HEK293 (cell line): ENCODE measurements around the gene IL12B.
"Not testable (repeated sequence)": the region's sequence is repeated elsewhere in the genome, so short reads cannot be mapped to it uniquely, and the experiment has no call there.

ENCODE experiments used
- CTCF ChIA-PET: fragments of 350-600 bp; formaldehyde crosslinking; extraction: SDS; loops from one replicate; lab custom pipeline; 2021; ENCODE audit warnings: antibody characterized with exemption; lab: Yijun Ruan, JAX
- POLR2A ChIA-PET: fragments of 300-600 bp; formaldehyde crosslinking; extraction: SDS; loops from one replicate; lab custom pipeline; 2020; ENCODE audit warnings: antibody characterized with exemption, inconsistent platforms; lab: Yijun Ruan, JAX
- H3K27ac ChIP-seq: fragments of 200-500 bp; sonication (Bioruptor generic); 2 replicates; pipeline ENCODE4 v1.5.1; 2014; ENCODE audit warnings: low read depth, low read length, control low read depth, inconsistent platforms; ENCODE audit errors: extremely low read depth
- H3K36me3 ChIP-seq, 2 experiments: fragments of 200-500 bp in 1 of 2; sonication (Bioruptor generic) in 1 of 2; 1 replicate in 1 of 2; 2 replicates in 1 of 2; pipeline ENCODE4 v1.5.1; 2014 to 2017; ENCODE audit warnings: inconsistent platforms in 2 of 2, low read length in 2 of 2; ENCODE audit not compliant: control insufficient read depth in 2 of 2, insufficient read depth in 1 of 2
- H3K4me1 ChIP-seq: fragments of 200-500 bp; sonication (Bioruptor generic); 2 replicates; pipeline ENCODE4 v1.5.1; 2014; ENCODE audit warnings: mild to moderate bottlenecking, low read length, inconsistent platforms; ENCODE audit not compliant: control insufficient read depth, insufficient read depth
- H3K4me3 ChIP-seq: 2 replicates; pipeline ENCODE4 v1.5.1; 2011; ENCODE audit warnings: low read depth, mild to moderate bottlenecking, control low read depth, low read length, moderate library complexity
- H3K9me3 ChIP-seq: fragments of 200-500 bp; sonication (Bioruptor generic); 2 replicates; pipeline ENCODE4 v1.5.1; 2014; ENCODE audit warnings: low read depth, low read length, inconsistent platforms; ENCODE audit not compliant: control insufficient read depth, insufficient read depth
- FEZF1 ChIP-seq: fragments of 450-650 bp; formaldehyde crosslinking; IDR thresholded peaks from 2 replicates; pipeline ENCODE4 v1.5.1; 2016; ENCODE audit warnings: missing biosample characterization, missing genetic modification characterization
- KLF9 ChIP-seq: fragments of 450-650 bp; formaldehyde crosslinking; IDR thresholded peaks from 2 replicates; pipeline ENCODE4 v1.5.1; 2016; ENCODE audit warnings: missing biosample characterization, missing genetic modification characterization, low read depth
- OVOL3 ChIP-seq: fragments of 450-650 bp; formaldehyde crosslinking; IDR thresholded peaks from 2 replicates; pipeline ENCODE4 v1.5.1; 2016; ENCODE audit warnings: missing biosample characterization, missing genetic modification characterization
- RBAK ChIP-seq: fragments of 450-650 bp; formaldehyde crosslinking; IDR thresholded peaks from 2 replicates; pipeline ENCODE4 v1.5.1; 2016; ENCODE audit warnings: missing biosample characterization, missing genetic modification characterization
- ZNF114 ChIP-seq: fragments of 450-650 bp; formaldehyde crosslinking; IDR thresholded peaks from 2 replicates; pipeline ENCODE4 v1.5.0; 2017; ENCODE audit warnings: missing biosample characterization, missing genetic modification characterization
- ZNF132 ChIP-seq: fragments of 450-650 bp; formaldehyde crosslinking; IDR thresholded peaks from 2 replicates; pipeline ENCODE4 v1.5.1; 2017; ENCODE audit warnings: missing biosample characterization, missing genetic modification characterization, borderline replicate concordance
- ZNF16 ChIP-seq: fragments of 450-650 bp; formaldehyde crosslinking; IDR thresholded peaks from 2 replicates; pipeline ENCODE4 v1.5.1; 2016; ENCODE audit warnings: low read depth, missing biosample characterization, missing genetic modification characterization
- ZNF274 ChIP-seq, 2 experiments: fragments of 200-500 bp in 1 of 2; fragments of 450-650 bp in 1 of 2; sonication (Bioruptor generic) in 1 of 2; formaldehyde crosslinking in 1 of 2; IDR thresholded peaks; 2 replicates each; pipeline versions ENCODE4 v1.5.1 to v1.6.1; 2014 to 2016; ENCODE audit warnings: borderline replicate concordance in 1 of 2, inconsistent platforms in 1 of 2, low read length in 1 of 2, missing biosample characterization in 1 of 2, missing genetic modification characterization in 1 of 2
- ZNF350 ChIP-seq: fragments of 450-650 bp; formaldehyde crosslinking; IDR thresholded peaks from 2 replicates; pipeline ENCODE4 v1.5.0; 2017; ENCODE audit warnings: missing biosample characterization, mild to moderate bottlenecking, missing genetic modification characterization
- ZNF473 ChIP-seq: fragments of 450-650 bp; formaldehyde crosslinking; IDR thresholded peaks from 2 replicates; pipeline ENCODE4 v1.5.1; 2017; ENCODE audit warnings: missing biosample characterization, missing genetic modification characterization
- ZNF510 ChIP-seq: fragments of 450-650 bp; formaldehyde crosslinking; IDR thresholded peaks from 2 replicates; pipeline ENCODE4 v1.5.1; 2018; ENCODE audit warnings: mild to moderate bottlenecking, missing genetic modification characterization, missing biosample characterization; ENCODE audit not compliant: insufficient replicate concordance
- ZNF529 ChIP-seq: fragments of 450-650 bp; formaldehyde crosslinking; IDR thresholded peaks from 2 replicates; pipeline ENCODE4 v1.5.1; 2017; ENCODE audit warnings: missing genetic modification characterization, missing biosample characterization; ENCODE audit not compliant: insufficient replicate concordance
- ZNF555 ChIP-seq: fragments of 450-650 bp; formaldehyde crosslinking; conservative IDR thresholded peaks from 2 replicates; pipeline ENCODE4 v1.5.1; 2017; ENCODE audit warnings: missing biosample characterization, mild to moderate bottlenecking, missing genetic modification characterization, inconsistent platforms
- ZNF561 ChIP-seq: fragments of 450-650 bp; IDR thresholded peaks from 2 replicates; pipeline ENCODE4 v1.5.1; 2018; ENCODE audit warnings: missing biosample characterization, missing genetic modification characterization, borderline replicate concordance
- ZNF658 ChIP-seq: fragments of 450-650 bp; formaldehyde crosslinking; IDR thresholded peaks from 2 replicates; pipeline ENCODE4; 2016; ENCODE audit warnings: missing biosample characterization, missing genetic modification characterization
- ZNF664 ChIP-seq: fragments of 450-650 bp; formaldehyde crosslinking; IDR thresholded peaks from 2 replicates; pipeline ENCODE4 v1.5.1; 2016; ENCODE audit warnings: missing biosample characterization, missing genetic modification characterization
- ZNF791 ChIP-seq: fragments of 450-650 bp; formaldehyde crosslinking; IDR thresholded peaks from 2 replicates; pipeline ENCODE4 v1.5.1; 2016; ENCODE audit warnings: missing biosample characterization, missing genetic modification characterization
- ZNF843 ChIP-seq: fragments of 450-650 bp; formaldehyde crosslinking; IDR thresholded peaks from 2 replicates; pipeline ENCODE4 v1.5.1; 2016; ENCODE audit warnings: missing biosample characterization, missing genetic modification characterization
- TF ChIP-seq, protein P1 (sequence below): fragments of 450-650 bp; formaldehyde crosslinking; IDR thresholded peaks from 2 replicates; pipeline ENCODE4 v1.5.1; 2016; ENCODE audit warnings: missing biosample characterization, missing genetic modification characterization, borderline replicate concordance
- TF ChIP-seq, protein P2 (sequence below): fragments of 450-650 bp; formaldehyde crosslinking; IDR thresholded peaks from 2 replicates; pipeline ENCODE4 v1.5.1; 2017; ENCODE audit warnings: missing biosample characterization, missing genetic modification characterization
- TF ChIP-seq, protein P3 (sequence below): fragments of 450-650 bp; formaldehyde crosslinking; conservative IDR thresholded peaks from 2 replicates; pipeline ENCODE4 v1.5.1; 2016; ENCODE audit warnings: low read depth, missing biosample characterization, missing genetic modification characterization

Gene IL12B

DNA sequence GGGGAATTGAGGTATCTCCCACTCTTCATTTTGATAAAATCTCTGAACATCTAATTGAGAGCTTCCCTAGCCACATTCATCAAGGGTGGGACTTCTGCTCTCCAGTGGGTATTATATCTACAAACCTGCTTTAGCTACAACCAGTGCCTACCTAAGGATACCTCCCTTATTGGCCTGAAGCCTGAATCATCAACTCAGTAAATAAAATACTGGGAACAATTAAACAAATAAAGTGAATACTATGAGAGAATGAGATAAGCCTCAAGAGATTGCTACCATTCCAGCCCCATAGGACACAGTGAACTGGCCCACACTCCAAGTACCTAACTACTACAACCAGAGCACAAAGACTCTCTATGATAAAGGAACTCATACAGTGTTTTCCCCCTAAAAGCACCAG lies 47.4 kb upstream of the IL12B start (continued):
- TF ChIP-seq ZNF274 (IDR thresholded peaks at IDR 0.05; ENCODE audit: low read length) (no peak), ZNF274 (tag by site-specific recombination; IDR thresholded peaks at IDR 0.05; ENCODE audit: borderline replicate concordance) (no peak), ZNF791 (tag by site-specific recombination) (no peak), ZNF473 (no peak), ZNF529 (no peak), ZNF664 (tag by site-specific recombination) (no peak), ZNF114 (tag by site-specific recombination) (no peak), ZNF132 (tag by site-specific recombination) (no peak)
- TF ChIP-seq, protein P1, sequence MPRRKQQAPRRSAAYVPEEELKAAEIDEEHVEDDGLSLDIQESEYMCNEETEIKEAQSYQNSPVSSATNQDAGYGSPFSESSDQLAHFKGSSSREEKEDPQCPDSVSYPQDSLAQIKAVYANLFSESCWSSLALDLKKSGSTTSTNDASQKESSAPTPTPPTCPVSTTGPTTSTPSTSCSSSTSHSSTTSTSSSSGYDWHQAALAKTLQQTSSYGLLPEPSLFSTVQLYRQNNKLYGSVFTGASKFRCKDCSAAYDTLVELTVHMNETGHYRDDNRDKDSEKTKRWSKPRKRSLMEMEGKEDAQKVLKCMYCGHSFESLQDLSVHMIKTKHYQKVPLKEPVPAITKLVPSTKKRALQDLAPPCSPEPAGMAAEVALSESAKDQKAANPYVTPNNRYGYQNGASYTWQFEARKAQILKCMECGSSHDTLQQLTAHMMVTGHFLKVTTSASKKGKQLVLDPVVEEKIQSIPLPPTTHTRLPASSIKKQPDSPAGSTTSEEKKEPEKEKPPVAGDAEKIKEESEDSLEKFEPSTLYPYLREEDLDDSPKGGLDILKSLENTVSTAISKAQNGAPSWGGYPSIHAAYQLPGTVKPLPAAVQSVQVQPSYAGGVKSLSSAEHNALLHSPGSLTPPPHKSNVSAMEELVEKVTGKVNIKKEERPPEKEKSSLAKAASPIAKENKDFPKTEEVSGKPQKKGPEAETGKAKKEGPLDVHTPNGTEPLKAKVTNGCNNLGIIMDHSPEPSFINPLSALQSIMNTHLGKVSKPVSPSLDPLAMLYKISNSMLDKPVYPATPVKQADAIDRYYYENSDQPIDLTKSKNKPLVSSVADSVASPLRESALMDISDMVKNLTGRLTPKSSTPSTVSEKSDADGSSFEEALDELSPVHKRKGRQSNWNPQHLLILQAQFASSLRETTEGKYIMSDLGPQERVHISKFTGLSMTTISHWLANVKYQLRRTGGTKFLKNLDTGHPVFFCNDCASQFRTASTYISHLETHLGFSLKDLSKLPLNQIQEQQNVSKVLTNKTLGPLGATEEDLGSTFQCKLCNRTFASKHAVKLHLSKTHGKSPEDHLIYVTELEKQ (tag by site-specific recombination) = no peak
- TF ChIP-seq, protein P2, sequence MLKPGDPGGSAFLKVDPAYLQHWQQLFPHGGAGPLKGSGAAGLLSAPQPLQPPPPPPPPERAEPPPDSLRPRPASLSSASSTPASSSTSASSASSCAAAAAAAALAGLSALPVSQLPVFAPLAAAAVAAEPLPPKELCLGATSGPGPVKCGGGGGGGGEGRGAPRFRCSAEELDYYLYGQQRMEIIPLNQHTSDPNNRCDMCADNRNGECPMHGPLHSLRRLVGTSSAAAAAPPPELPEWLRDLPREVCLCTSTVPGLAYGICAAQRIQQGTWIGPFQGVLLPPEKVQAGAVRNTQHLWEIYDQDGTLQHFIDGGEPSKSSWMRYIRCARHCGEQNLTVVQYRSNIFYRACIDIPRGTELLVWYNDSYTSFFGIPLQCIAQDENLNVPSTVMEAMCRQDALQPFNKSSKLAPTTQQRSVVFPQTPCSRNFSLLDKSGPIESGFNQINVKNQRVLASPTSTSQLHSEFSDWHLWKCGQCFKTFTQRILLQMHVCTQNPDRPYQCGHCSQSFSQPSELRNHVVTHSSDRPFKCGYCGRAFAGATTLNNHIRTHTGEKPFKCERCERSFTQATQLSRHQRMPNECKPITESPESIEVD (tag by site-specific recombination) = no peak

DNA sequence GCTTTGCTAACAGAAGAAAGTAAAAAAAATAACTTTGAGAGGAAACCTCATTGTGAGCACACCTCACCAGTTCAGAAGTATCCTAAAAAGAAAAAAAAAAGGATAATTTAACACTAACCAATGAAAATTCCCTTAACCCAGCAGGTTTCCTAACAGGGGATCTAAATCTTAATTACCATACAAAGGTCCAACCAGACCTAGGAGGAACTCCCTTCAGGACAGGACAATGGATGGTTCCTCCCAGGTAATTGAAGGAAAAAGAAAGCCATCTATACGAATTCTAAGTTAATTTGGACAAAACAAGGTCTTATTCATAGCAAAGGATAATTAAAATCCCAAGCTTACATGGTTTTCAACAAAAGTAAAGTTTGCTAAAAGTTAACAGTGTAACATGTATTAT lies 37.6 kb upstream of the IL12B start:
- H3K9me3 ChIP-seq = not testable (repeated sequence)

DNA sequence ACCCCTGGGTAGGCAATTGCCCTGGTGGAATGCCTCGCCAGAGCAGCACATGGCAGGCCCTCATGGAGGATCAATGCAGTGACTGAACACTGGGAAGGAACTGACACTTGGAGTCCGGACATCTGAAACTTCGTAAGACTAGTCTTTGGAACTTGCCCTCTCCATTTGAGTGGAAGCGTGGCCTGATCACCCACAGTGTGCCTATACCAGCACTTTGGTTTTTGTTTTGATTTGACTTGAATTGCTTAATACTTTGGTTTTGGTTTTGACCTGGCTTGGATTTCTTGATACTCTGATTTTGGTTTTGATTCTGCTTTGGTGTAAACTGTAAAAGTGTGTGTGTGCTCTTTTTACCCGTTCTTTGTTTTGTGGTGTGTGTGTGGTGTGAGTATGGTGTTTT lies 36.5 kb upstream of the IL12B start:
- POLR2A ChIA-PET = not testable (repeated sequence)

More for the DNA sequence above, 37.6 kb upstream of the IL12B start:
- H3K27ac ChIP-seq, H3K4me1 ChIP-seq, CTCF ChIA-PET, H3K36me3 ChIP-seq, POLR2A ChIA-PET, H3K4me3 ChIP-seq: not testable (repeated sequence)

DNA sequence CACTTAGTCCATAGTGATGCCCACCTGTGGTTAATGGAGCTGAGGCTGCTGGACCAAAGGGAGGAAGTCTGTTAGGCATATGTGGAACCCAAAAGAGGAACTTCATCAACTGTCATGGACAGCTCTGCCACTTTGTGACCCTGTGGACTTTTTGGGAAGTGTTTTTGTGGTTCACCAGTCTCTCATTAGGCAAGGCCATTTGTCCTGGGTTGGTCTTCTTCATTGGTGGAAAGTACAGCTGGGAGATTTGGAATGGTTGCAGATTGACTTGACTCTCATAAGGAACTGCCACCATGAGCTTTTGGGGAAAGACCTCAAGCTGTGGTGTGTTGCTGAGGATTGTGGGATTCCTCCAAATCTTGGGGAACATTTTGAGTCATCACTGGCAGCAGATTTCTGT lies 31.9 kb upstream of the IL12B start:
- Histone ChIP-seq H3K4me1 (no peaks in the 10 kb centered on the region; the same call in 1 of the 2 replicates), H3K4me3 (no peak overlapping the region), H3K27ac (no peak overlapping the region), H3K9me3 (no peaks in the 10 kb centered on the region), H3K36me3 (no peaks in the 10 kb centered on the region)
- POLR2A ChIA-PET = no interaction called here
- CTCF ChIA-PET = no interaction called here
- no peak for TF ChIP-seq OVOL3 (tag by site-specific recombination)
- TF ChIP-seq, protein P3, sequence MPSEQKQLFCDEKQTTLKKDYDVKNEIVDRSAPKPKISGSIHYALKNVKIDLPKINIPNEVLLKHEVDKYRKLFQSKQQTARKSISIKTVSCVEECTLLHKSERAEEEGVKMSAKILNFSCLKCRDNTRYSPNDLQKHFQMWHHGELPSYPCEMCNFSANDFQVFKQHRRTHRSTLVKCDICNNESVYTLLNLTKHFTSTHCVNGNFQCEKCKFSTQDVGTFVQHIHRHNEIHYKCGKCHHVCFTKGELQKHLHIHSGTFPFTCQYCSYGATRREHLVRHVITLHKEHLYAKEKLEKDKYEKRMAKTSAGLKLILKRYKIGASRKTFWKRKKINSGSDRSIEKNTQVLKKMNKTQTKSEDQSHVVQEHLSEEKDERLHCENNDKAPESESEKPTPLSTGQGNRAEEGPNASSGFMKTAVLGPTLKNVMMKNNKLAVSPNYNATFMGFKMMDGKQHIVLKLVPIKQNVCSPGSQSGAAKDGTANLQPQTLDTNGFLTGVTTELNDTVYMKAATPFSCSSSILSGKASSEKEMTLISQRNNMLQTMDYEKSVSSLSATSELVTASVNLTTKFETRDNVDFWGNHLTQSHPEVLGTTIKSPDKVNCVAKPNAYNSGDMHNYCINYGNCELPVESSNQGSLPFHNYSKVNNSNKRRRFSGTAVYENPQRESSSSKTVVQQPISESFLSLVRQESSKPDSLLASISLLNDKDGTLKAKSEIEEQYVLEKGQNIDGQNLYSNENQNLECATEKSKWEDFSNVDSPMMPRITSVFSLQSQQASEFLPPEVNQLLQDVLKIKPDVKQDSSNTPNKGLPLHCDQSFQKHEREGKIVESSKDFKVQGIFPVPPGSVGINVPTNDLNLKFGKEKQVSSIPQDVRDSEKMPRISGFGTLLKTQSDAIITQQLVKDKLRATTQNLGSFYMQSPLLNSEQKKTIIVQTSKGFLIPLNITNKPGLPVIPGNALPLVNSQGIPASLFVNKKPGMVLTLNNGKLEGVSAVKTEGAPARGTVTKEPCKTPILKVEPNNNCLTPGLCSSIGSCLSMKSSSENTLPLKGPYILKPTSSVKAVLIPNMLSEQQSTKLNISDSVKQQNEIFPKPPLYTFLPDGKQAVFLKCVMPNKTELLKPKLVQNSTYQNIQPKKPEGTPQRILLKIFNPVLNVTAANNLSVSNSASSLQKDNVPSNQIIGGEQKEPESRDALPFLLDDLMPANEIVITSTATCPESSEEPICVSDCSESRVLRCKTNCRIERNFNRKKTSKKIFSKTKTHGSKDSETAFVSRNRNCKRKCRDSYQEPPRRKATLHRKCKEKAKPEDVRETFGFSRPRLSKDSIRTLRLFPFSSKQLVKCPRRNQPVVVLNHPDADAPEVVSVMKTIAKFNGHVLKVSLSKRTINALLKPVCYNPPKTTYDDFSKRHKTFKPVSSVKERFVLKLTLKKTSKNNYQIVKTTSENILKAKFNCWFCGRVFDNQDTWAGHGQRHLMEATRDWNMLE (tag by site-specific recombination) = no peak
- TF ChIP-seq ZNF16 (tag by site-specific recombination) = no peak
- no peak for TF ChIP-seq ZNF561 (tag by site-specific recombination)
- TF ChIP-seq ZNF658 (tag by site-specific recombination) = no peak
- TF ChIP-seq RBAK (tag by site-specific recombination) = no peak
- TF ChIP-seq ZNF529 = no peak
- TF ChIP-seq ZNF843 (tag by site-specific recombination) = no peak
- TF ChIP-seq ZNF350 (tag by site-specific recombination) = no peak
- no peak for TF ChIP-seq ZNF555
- TF ChIP-seq KLF9 (tag by site-specific recombination) = no peak
- TF ChIP-seq FEZF1 (tag by site-specific recombination) = no peak
- TF ChIP-seq ZNF510 (tag by site-specific recombination) = no peak

More for the DNA sequence above, 36.5 kb upstream of the IL12B start:
- CTCF ChIA-PET, H3K27ac ChIP-seq, H3K4me3 ChIP-seq, H3K36me3 ChIP-seq, H3K9me3 ChIP-seq, H3K4me1 ChIP-seq: not testable (repeated sequence)
